MM.1S (cell line): ENCODE measurements around the gene PREB.
A peak's percentile ranks its signal among the peaks of the same experiment; 100 is the strongest.

Experiments
- DNase-seq: peaks from one replicate; pipeline ENCODE4 v3.0.0-alpha.2; 2015
- H2AFZ ChIP-seq: fragments of 300-600 bp; sonication (generic); 2 replicates; pipeline ENCODE4 v1.6.0; 2016; ENCODE audit warnings: antibody characterized with exemption, low read length
- H3F3A ChIP-seq: fragments of 300-600 bp; sonication (generic); 2 replicates; pipeline ENCODE4 v1.6.1; 2016; ENCODE audit warnings: mild to moderate bottlenecking, antibody characterized with exemption, low read length, moderate library complexity, mixed read lengths; ENCODE audit not compliant: insufficient read depth
- H3K27ac ChIP-seq: fragments of 300-600 bp; sonication (generic); 2 replicates; pipeline ENCODE4 v1.5.1; 2016; ENCODE audit warnings: mild to moderate bottlenecking, low read length
- H3K27me3 ChIP-seq: fragments of 300-600 bp; sonication (generic); replicated peaks from 2 replicates; pipeline ENCODE4 v1.6.0; 2016; ENCODE audit warnings: low read length; ENCODE audit not compliant: insufficient read depth
- H3K36me3 ChIP-seq: fragments of 300-600 bp; sonication (generic); replicated peaks from 2 replicates; pipeline ENCODE4 v1.6.1; 2016; ENCODE audit warnings: mild to moderate bottlenecking, low read length, mixed read lengths; ENCODE audit not compliant: insufficient read depth
- H3K4me1 ChIP-seq: fragments of 300-600 bp; sonication (generic); 2 replicates; pipeline ENCODE4 v1.6.1; 2016; ENCODE audit warnings: low read length, mixed read lengths
- H3K4me2 ChIP-seq: fragments of 300-600 bp; sonication (generic); 2 replicates; pipeline ENCODE4 v1.6.0; 2016; ENCODE audit warnings: low read depth, low read length
- H3K4me3 ChIP-seq: fragments of 300-600 bp; sonication (generic); 2 replicates; pipeline ENCODE4 v1.5.1; 2016; ENCODE audit warnings: low read length, mixed read lengths
- H3K79me2 ChIP-seq: fragments of 300-600 bp; sonication (generic); 2 replicates; pipeline ENCODE4 v1.6.1; 2016; ENCODE audit warnings: mixed run types, low read length, mixed read lengths
- H3K9ac ChIP-seq: fragments of 300-600 bp; sonication (generic); 2 replicates; pipeline ENCODE4 v1.6.1; 2016; ENCODE audit warnings: low read length, mixed read lengths
- H3K9me2 ChIP-seq: fragments of 300-600 bp; sonication (generic); replicated peaks from 2 replicates; pipeline ENCODE4 v1.6.1; 2016; ENCODE audit warnings: mild to moderate bottlenecking, low read length, mixed read lengths; ENCODE audit not compliant: insufficient read depth
- H3K9me3 ChIP-seq: fragments of 300-600 bp; sonication (generic); replicated peaks from 2 replicates; pipeline ENCODE4 v1.6.1; 2016; ENCODE audit warnings: mild to moderate bottlenecking, low read length, mixed read lengths; ENCODE audit not compliant: insufficient read depth
- H4K20me1 ChIP-seq: fragments of 300-600 bp; sonication (generic); 2 replicates; pipeline ENCODE4 v1.6.1; 2016; ENCODE audit warnings: mild to moderate bottlenecking, low read length, moderate library complexity, mixed read lengths; ENCODE audit not compliant: insufficient read depth
- EZH2 ChIP-seq: fragments of 300-600 bp; sonication (generic); optimal IDR thresholded peaks from 2 replicates; pipeline ENCODE3; 2017; ENCODE audit warnings: low read depth, mild to moderate bottlenecking, antibody characterized with exemption, low read length, mixed read lengths
- EZH2phosphoT487 ChIP-seq: fragments of 300-600 bp; sonication (generic); IDR thresholded peaks from 2 replicates; pipeline ENCODE4 v1.6.1; 2018; ENCODE audit warnings: antibody characterized with exemption, low read length
- TF ChIP-seq, protein P1 (sequence below): fragments of 300-600 bp; sonication (generic); IDR thresholded peaks from 2 replicates; pipeline ENCODE4 v1.5.1; 2016; ENCODE audit warnings: antibody characterized with exemption, low read length, mixed read lengths

Gene PREB, protein sequence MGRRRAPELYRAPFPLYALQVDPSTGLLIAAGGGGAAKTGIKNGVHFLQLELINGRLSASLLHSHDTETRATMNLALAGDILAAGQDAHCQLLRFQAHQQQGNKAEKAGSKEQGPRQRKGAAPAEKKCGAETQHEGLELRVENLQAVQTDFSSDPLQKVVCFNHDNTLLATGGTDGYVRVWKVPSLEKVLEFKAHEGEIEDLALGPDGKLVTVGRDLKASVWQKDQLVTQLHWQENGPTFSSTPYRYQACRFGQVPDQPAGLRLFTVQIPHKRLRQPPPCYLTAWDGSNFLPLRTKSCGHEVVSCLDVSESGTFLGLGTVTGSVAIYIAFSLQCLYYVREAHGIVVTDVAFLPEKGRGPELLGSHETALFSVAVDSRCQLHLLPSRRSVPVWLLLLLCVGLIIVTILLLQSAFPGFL

DNA sequence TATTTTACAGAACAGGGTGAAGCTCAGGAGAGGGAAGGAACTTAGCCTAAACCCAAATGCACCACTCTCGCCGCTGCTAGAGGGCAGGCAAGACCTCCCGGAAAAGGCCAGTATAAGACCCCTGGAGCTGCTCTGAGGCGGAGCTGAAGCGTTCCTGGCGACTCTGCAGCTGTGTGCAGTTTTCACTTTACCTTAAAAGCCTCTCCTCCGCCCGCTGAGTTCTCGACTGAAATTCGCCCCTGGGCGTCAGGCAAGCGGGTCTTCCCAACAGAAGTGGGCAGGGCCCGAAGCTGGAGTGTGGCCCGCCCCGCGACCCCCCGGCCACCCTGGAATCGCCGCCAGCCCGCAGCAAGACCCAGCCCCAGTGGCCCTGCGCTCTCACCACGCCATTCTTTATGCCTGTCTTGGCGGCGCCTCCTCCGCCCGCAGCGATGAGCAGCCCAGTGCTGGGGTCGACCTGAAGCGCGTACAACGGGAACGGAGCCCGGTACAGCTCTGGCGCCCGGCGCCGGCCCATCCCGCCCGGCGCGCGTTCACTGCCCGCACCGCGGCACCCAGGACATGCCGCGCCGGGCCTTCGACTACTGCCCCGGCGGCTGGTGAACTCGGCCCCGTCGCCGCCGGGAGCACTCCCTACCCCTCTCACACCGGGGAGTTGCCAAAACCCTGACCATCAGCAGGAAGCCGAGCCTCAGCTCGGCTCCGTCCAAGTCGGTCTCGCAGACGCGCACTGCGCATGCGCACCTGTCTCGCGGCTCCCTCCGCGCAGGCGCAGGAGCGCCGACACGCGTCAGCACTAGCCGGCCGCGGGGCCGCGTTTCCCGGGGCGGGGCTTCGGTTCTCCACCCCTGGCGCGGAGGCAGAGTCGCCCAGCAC lies at the start of gene PREB:
Gene PREB (minus strand): TSS at position 732 of the 876 bp plus-strand sequence. CDS start 215 bp downstream, at position 517.
- H3K4me2 ChIP-seq: peak within 1 kb of the TSS; percentile 95
- H3K79me2 ChIP-seq: peaks cover 25% of the 10 kb centered on the region
- H3K4me3 ChIP-seq: peak within 1 kb of the TSS; percentile 90
- H3K9me3 ChIP-seq: no peaks in the 10 kb centered on the region
- no peaks in the 10 kb centered on the region for H4K20me1 ChIP-seq
- H3K27me3 ChIP-seq: no peaks in the 10 kb centered on the region
- peak within 1 kb of the TSS; percentile 62; the same call in 1 of the 2 replicates for H3K27ac ChIP-seq
- H3K4me1 ChIP-seq: no peaks in the 10 kb centered on the region
- peak within 1 kb of the TSS; percentile 98 for H3K9ac ChIP-seq
- H3K36me3 ChIP-seq: peaks cover 10% of the 10 kb centered on the region; the same call in 1 of the 2 replicates
- no peaks in the 10 kb centered on the region for H3K9me2 ChIP-seq
- H2AFZ ChIP-seq: peak within 1 kb of the TSS; percentile 86
- TF ChIP-seq EZH2phosphoT487 (no peak), EZH2 (no peak)
- TF ChIP-seq, protein P1, sequence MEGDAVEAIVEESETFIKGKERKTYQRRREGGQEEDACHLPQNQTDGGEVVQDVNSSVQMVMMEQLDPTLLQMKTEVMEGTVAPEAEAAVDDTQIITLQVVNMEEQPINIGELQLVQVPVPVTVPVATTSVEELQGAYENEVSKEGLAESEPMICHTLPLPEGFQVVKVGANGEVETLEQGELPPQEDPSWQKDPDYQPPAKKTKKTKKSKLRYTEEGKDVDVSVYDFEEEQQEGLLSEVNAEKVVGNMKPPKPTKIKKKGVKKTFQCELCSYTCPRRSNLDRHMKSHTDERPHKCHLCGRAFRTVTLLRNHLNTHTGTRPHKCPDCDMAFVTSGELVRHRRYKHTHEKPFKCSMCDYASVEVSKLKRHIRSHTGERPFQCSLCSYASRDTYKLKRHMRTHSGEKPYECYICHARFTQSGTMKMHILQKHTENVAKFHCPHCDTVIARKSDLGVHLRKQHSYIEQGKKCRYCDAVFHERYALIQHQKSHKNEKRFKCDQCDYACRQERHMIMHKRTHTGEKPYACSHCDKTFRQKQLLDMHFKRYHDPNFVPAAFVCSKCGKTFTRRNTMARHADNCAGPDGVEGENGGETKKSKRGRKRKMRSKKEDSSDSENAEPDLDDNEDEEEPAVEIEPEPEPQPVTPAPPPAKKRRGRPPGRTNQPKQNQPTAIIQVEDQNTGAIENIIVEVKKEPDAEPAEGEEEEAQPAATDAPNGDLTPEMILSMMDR: peak; percentile 44
- H3F3A ChIP-seq: 0 out of 2 replicates have a peak, but pooled peaks cover 11% of the 10 kb centered on the region
- peak; percentile 98 for DNase-seq

GRCh38 chr2:27184115-27184514 lies 49.7 kb upstream of the PREB start:
- Histone ChIP-seq H3K79me2 (no peaks in the 10 kb centered on the region), H3K9ac (no peak overlapping the region), H3K4me1 (peaks cover 25% of the 10 kb centered on the region), H4K20me1 (no peaks in the 10 kb centered on the region), H3F3A (peaks cover 3% of the 10 kb centered on the region; the same call in 1 of the 2 replicates), H3K4me3 (no peak overlapping the region), H3K9me2 (no peaks in the 10 kb centered on the region), H3K9me3 (no peaks in the 10 kb centered on the region), H2AFZ (no peak overlapping the region), H3K27me3 (no peaks in the 10 kb centered on the region), H3K36me3 (no peaks in the 10 kb centered on the region), H3K4me2 (no peak overlapping the region), H3K27ac (no peak overlapping the region)
- TF ChIP-seq, protein P1: no peak
- no peak for TF ChIP-seq EZH2
- TF ChIP-seq EZH2phosphoT487: no peak
- no peak for DNase-seq

DNA sequence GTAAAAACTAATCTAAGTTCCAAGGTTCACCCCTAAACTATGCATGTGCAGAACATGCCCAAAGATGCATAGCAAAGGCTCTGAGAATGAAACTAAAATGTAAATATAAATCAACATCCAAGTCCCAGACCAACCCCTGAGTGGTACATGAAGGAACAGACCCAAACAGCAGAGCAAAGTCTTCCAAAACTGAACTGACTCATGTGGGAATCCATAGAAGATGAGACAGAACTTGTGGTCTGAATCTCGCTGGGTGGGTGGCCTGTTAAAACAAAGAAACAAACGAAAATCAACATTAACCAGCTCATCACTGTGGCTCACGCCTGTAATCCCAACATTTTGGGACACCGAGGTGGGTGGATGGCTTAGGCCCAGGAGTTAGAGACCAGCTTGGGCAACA lies 47.9 kb upstream of the PREB start:
- Histone ChIP-seq H3K4me3 (no peak overlapping the region), H3K27ac (no peak overlapping the region), H3K9me2 (no peaks in the 10 kb centered on the region), H3F3A (peaks cover 3% of the 10 kb centered on the region; the same call in 1 of the 2 replicates), H3K4me1 (peaks cover 28% of the 10 kb centered on the region), H4K20me1 (no peaks in the 10 kb centered on the region), H3K36me3 (no peaks in the 10 kb centered on the region), H3K9me3 (no peaks in the 10 kb centered on the region), H3K27me3 (no peaks in the 10 kb centered on the region), H3K9ac (no peak overlapping the region), H3K4me2 (no peak overlapping the region), H2AFZ (no peak overlapping the region), H3K79me2 (no peaks in the 10 kb centered on the region)
- TF ChIP-seq, protein P1: no peak
- no peak for TF ChIP-seq EZH2
- no peak for TF ChIP-seq EZH2phosphoT487
- no peak for DNase-seq
